Measurements from ENCODE around the gene PNMA5.

PNMA5 gene

DNA sequence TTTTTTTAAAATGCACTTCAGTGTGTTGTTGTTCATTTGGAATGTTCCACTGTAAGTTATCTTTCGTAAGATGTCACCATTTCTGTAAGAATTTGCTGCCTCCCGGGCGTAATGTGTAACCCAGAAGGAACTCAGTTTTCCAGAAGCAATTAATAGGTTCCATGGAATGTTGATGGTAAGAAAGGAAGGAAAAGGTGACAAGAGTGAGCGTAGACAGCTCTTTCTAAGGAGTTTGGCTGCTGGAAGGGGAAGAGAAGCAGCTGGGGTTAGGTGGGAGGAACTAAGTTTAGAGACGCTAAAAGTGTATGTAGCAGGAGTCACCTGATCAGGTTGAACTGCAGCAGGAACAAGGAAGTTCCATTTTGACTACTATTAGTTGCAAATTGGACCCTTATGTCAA is 35.9 kb downstream of the PNMA5 start:
- DNase-seq = no peak

DNA sequence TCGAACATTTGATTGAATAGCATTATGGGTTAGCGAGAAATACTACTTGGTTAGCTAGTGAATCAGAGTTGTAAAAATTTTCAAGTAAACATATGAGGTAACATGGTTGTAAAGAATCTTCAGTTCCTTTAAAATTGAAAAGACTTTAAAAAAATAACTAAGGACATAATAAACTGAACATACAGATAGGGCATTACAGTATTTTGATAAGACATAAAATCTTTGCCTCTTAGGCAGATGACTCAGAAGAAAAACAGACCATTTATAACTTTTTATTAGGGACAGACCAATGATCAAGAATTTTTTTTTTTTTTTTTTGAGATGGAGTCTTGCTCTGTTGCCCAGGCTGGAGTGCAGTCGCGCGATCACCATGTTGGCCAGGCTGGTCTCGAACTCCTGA is 43.1 kb downstream of the PNMA5 start:
- no peak for DNase-seq

DNA sequence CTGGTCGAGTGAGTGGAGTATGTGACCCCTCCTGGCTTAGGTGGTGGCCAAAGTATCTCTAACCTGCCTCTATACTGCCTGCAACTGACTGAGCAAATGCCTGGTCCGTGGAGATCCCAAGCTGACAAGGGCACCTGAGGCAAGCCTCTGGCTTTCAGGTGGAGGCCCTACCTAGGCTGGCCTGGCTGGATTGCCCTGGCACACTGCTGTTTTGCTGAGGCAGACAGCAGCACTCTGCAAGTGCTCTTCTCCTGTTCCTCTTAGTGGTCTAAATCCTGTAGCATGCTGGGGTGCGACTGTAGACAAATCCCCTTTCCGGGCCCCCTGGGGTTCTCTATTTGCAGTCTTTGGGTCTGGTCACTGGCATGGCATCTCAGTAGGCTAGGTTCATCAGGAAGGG is 44.8 kb downstream of the PNMA5 start:
- no peak for DNase-seq

DNA sequence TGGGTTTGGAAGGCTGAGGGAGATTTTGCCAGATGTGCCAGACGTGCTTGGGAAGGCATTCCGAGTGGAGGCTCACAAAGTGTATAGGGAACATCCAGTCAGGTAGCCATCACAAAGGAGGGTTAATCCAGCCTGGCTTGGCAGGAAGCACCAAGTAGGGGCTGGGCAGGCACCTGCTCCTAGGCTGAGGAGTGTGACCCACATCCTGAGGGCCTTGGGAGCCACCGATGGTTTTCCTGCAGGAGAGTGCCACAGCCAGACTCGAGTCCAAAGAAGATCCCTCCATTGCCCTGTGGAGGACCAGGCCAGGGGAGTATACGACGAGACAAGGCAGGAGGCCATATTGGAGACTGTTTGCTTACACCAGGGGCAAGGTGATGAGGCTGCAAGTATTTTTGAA is 47.2 kb downstream of the PNMA5 start:
- DNase-seq = no peak

DNA sequence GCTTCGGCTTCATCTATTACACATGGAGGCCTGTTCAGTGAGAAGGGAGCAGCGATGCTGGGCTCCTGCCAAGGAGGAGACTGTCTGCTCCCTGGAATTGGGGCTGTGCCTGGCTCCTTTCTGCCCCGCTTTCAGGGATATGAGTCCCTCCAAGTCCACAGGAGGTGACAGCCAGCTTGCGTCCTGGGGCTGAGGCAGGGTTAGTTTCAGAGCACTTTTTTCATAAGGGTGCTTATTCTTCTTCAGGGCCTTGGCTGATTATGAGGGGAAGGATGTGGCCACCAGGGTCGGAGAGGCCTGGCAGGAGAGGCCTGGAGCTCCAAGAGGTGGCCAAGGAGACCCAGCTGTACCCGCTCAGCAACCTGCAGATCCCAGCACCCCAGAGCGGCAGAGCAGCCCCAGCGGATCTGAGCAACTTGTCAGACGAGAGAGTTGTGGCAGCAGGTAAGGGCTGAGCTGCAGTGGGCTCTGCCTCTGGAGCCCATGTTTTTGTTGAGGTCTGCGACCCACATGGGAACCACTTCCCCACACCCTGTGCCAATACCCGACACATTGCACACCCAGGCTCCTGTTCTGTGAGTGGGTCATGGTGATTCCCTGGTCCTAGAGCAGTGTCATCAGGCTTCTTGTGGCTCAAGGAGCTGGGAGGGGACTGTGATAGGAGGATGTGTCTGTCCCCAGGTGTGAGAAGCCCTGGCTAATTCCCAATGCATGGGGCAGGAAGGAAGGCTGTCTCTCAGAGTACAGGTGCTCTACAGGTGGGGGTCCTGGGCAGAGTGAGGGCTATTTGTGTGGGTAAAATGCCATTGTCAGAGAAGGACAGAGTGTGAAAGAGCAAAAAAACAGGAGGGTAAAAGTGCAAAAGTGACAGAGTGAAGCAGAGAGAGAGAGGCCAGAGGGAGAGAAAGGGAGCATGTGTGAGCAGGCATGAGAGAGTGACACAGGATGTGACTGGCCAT is 48.6 kb downstream of the PNMA5 start:
- DNase-seq = no peak

DNA sequence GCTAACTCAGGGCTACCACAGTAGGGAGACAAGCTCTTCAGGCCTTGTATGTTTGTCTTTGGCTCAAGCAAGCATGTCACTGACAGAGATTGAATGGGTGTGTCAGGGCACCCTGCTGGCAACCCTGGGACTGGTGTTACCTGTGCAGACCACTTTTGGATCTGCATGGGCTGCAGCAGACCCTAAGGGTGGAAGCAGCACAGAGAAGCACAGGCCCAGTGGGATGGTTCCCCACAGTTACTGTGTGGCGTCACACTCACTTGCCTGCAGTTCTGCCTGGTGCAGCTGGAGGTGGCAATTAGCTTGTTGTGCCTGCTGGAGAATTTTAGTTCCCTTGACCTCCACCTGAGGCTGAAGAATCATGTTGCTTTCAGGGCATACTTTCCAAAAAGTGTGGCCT is 50.1 kb downstream of the PNMA5 start:
- DNase-seq = no peak

DNA sequence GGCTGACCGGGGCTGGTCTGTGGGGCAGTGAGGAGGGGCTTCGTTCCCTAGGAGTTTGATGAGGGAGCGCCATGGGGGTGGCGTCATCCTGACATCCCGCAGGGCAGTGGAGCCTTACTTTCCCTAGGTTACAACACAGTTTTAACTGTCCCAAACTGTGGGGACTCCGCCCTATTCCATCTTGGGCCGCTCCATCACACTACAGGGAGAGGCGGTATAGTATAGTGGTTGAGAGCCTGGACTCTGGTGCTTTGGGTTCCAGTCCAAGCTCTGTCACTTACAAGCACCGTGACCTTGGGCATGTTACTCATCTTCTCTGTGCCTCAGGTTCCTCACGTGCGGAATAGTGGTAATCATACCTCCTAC is 51.9 kb downstream of the PNMA5 start:
- DNase-seq = no peak

DNA sequence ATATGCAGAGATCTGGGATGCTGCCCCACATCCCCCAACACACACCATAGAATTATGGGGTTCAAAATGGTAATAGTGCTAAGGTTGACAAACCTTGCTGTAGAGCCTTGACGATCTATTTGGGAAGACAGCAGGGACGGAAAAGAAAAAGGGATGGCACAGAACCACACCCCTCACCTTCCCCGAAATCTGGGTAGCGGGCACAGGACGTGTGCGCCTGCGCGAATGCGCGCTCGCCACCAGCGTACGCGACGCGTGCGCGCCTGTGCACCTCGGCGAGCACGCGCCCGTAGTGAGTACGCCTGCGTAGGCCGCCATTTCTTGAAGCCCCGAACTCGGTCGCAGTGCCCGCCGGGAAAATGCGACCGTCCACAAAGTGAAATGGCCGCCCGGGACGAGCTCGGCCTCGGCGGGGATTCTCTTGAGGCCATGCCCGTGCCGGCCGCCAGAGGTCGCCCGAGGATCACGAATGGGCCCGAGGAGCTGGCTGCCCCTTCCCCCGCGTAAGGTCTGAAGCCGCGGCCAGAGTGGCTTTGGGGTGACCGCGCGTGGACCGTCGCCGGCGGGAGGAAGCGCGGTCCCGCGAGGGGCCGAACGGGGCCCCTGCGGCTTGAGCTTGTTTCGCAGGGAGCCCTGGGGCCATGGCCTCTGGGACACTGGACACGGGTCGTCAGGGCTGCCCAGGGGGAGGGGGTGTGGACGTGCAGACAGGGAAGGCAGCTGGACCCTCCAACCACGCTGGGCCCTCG is 52.4 kb downstream of the PNMA5 start:
- peak; percentile 78 for DNase-seq

All from activated T-cell treated with anti-CD3 and anti-CD28 coated beads for 4 hours (primary cell).